ENCODE results near the gene NRXN3. TPM values are rescaled to one million over a fixed set of nuclear protein-coding genes. Genes with fewer than 3 reads are reported as not detected.

NRXN3 gene
- total and polyA plus RNA-seq, 2 of the 13 experiments (the other 11 are each of a cell fraction or from before 2014, with no cell fraction given) = 0.03 TPM; not detected in 1

- ATAC-seq = no peak
- H3K4me3 ChIP-seq (replicated peaks in 1 of 3; ENCODE audit: insufficient read depth in 1 of 3, low read depth in 2 of 3, low read length in 3 of 3) = no peak overlapping the region
- H2AFZ ChIP-seq (ENCODE audit: low read length) = no peak overlapping the region
- H3K9me3 ChIP-seq (ENCODE audit: low read length) = peaks cover 6% of the 10 kb centered on the region
- H3K27ac ChIP-seq (ENCODE audit: extremely low read length, insufficient read depth, low read length) = no peak overlapping the region
- ChIA-PET CTCF (ENCODE audit: low intra/inter-chr PET ratio, low total read pairs) (no interaction called here), POLR2A (no interaction called here)
- no peak for FAIRE-seq
- no TSS peak for BruUV-seq (replicated peaks)
- TF ChIP-seq ZNF878 (CRISPR knock-in tag; IDR thresholded peaks at IDR 0.05) = no peak
- no peak for TF ChIP-seq DDIT3 (CRISPR knock-in tag; IDR thresholded peaks at IDR 0.05)
- TF ChIP-seq GPN1 (CRISPR knock-in tag; IDR thresholded peaks at IDR 0.05; ENCODE audit: borderline replicate concordance) = no peak
- TF ChIP-seq ZNF225 (CRISPR knock-in tag; IDR thresholded peaks at IDR 0.05) = no peak
- no peak for TF ChIP-seq ZNF776 (CRISPR knock-in tag; IDR thresholded peaks at IDR 0.05)
- TF ChIP-seq XBP1 (CRISPR knock-in tag; IDR thresholded peaks at IDR 0.05) = no peak
- TF ChIP-seq RBAK (CRISPR knock-in tag; IDR thresholded peaks at IDR 0.05) = no peak
- no peak for TF ChIP-seq HNRNPL (IDR thresholded peaks at IDR 0.05; ENCODE audit: low read depth, low read length)
- TF ChIP-seq WIZ (CRISPR knock-in tag; IDR thresholded peaks at IDR 0.05) = no peak
- no peak for TF ChIP-seq MTERF4 (CRISPR knock-in tag; IDR thresholded peaks at IDR 0.05)
- no peak for TF ChIP-seq ZNF138 (CRISPR knock-in tag; IDR thresholded peaks at IDR 0.05; ENCODE audit: low read depth)
- TF ChIP-seq SMARCE1 (IDR thresholded peaks at IDR 0.05; ENCODE audit: borderline replicate concordance) = no peak
- TF ChIP-seq GZF1 (CRISPR knock-in tag; IDR thresholded peaks at IDR 0.05) = no peak
- TF ChIP-seq SMC3 (IDR thresholded peaks at IDR 0.05; ENCODE audit: low read length) = no peak
- no peak for TF ChIP-seq RNF219 (CRISPR knock-in tag; IDR thresholded peaks at IDR 0.05)
- no peak for TF ChIP-seq MAF1 (CRISPR knock-in tag; IDR thresholded peaks at IDR 0.05; ENCODE audit: borderline replicate concordance)
- TF ChIP-seq THAP11 (CRISPR knock-in tag; IDR thresholded peaks at IDR 0.05) = no peak
- TF ChIP-seq MIXL1 (CRISPR knock-in tag; IDR thresholded peaks at IDR 0.05) = no peak
- no peak for TF ChIP-seq ZNF672 (CRISPR knock-in tag; IDR thresholded peaks at IDR 0.05)
- H3K9ac ChIP-seq (ENCODE audit: insufficient read depth, low read depth, low read length) = no peak overlapping the region
- no peaks in the 10 kb centered on the region for H4K20me1 ChIP-seq (ENCODE audit: insufficient read depth, low read length)
- DNase-seq (ENCODE audit: low spot score) = no peak
- H3K4me1 ChIP-seq (ENCODE audit: insufficient read depth, low read length) = no peaks in the 10 kb centered on the region
- no peaks in the 10 kb centered on the region for H3K27me3 ChIP-seq (ENCODE audit: control insufficient read depth in 1 of 2, insufficient read depth in 2 of 2, low read length in 2 of 2)
- H3K4me2 ChIP-seq (ENCODE audit: low read depth, low read length) = no peak overlapping the region
- no peaks in the 10 kb centered on the region for H3K36me3 ChIP-seq (replicated peaks in 1 of 2; ENCODE audit: control insufficient read depth in 1 of 2, insufficient read depth in 2 of 2, low read length in 2 of 2)
- intact Hi-C loops (cut with micrococcal nuclease; ENCODE audit: unreplicated experiment) = no loop called here
- in situ Hi-C loops (cut with HindIII; ENCODE audit: extremely low pct_ligation_motif_present, low pct_unique_long_range_greater_than_20kb) = no loop called here
- WGBS (ENCODE audit: low lambda C conversion rate) = 6% methylated on average over 3 of the region's 3 CpGs
- no peaks in the 10 kb centered on the region for H3K79me2 ChIP-seq (ENCODE audit: insufficient read depth, low read length)
Observed at GRCh38 chr14:78638926-78639325, 468.8 kb downstream of the NRXN3 start.

Data from HepG2 (cell line).